HG03095 (cell line): ENCODE measurements around the gene PCDHA1.
"Not testable (repeated sequence)": the region's sequence is repeated elsewhere in the genome, so short reads cannot be mapped to it uniquely, and the experiment has no call there.

Experiments
- ATAC-seq: cut with Tn5 transposase; IDR thresholded peaks from one replicate; pipeline ENCODE4 v1.9.1; 2021; ENCODE audit warnings: moderate library complexity; ENCODE audit not compliant: unreplicated experiment

Gene PCDHA1

DNA sequence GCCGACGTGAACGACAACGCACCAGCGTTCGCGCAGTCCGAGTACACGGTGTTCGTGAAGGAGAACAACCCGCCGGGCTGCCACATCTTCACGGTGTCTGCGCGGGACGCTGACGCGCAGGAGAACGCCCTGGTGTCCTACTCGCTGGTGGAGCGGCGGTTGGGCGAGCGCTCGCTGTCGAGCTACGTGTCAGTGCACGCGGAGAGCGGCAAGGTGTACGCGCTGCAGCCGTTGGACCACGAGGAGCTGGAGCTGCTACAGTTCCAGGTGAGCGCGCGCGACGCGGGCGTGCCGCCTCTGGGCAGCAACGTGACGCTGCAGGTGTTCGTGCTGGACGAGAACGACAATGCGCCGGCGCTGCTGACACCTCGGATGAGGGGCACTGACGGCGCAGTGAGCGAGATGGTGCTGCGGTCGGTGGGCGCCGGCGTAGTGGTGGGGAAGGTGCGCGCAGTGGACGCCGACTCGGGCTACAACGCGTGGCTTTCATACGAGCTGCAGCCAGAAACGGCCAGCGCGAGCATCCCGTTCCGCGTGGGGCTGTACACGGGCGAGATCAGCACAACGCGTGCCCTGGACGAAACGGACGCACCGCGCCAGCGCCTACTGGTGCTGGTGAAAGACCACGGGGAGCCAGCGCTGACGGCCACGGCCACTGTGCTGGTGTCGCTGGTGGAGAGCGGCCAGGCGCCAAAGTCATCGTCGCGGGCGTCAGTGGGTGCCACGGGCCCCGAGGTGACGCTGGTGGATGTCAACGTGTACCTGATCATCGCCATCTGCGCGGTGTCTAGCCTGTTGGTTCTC lies 64.1 kb downstream of the PCDHA1 start:
- not testable (repeated sequence) for ATAC-seq

DNA sequence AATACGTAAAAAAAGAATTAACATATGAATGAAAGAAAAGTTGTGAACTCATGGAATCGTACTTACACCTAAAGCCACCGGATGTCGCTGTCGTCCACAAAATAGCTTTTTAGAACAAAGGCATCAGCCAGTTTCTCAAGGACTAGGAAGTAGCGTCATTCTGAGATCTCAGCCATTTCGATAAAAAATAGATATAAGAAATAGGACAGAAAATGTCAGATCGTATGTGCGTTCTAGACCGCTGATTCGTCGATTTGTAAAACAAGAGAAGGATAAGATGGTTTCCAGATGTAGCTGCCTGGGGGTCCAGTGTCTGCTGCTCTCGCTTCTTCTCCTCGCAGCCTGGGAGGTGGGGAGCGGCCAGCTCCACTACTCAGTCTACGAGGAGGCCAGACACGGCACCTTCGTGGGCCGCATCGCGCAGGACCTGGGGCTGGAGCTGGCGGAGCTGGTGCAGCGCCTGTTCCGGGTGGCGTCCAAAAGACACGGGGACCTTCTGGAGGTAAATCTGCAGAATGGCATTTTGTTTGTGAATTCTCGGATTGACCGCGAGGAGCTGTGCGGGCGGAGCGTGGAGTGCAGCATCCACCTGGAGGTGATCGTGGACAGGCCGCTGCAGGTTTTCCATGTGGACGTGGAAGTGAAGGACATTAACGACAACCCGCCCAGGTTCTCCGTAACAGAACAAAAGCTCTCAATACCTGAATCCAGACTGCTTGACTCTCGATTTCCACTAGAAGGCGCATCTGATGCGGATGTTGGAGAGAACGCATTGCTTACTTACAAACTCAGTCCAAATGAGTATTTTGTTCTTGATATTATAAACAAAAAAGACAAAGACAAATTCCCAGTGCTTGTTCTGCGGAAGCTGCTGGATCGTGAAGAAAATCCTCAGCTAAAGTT lies 70.1 kb downstream of the PCDHA1 start, which contains the start of gene PCDHA10:
TSS of gene PCDHA10 (plus strand) at position 126 of the 903 bp plus-strand sequence. CDS start at position 278, 152 bp downstream.
- no peak for ATAC-seq

DNA sequence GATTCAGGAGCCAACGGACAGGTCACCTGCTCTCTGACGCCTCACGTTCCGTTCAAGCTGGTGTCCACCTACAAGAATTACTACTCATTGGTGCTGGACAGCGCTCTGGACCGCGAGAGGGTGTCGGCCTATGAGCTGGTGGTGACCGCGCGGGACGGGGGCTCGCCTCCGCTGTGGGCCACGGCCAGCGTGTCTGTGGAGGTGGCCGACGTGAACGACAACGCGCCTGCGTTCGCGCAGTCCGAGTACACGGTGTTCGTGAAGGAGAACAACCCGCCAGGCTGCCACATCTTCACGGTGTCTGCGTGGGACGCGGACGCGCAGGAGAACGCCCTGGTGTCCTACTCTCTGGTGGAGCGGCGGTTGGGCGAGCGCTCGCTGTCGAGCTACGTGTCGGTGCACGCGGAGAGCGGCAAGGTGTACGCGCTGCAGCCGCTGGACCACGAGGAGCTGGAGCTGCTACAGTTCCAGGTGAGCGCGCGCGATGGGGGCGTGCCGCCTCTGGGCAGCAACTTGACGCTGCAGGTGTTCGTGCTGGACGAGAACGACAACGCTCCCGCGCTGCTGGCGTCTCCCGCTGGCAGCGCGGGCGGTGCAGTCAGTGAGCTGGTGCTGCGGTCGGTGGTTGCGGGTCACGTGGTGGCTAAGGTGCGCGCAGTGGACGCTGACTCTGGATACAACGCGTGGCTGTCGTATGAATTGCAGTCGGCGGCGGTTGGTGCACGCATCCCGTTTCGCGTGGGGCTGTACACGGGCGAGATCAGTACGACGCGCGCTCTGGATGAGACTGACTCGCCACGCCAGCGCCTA lies 71.4 kb downstream of the PCDHA1 start:
- ATAC-seq, result no peak

DNA sequence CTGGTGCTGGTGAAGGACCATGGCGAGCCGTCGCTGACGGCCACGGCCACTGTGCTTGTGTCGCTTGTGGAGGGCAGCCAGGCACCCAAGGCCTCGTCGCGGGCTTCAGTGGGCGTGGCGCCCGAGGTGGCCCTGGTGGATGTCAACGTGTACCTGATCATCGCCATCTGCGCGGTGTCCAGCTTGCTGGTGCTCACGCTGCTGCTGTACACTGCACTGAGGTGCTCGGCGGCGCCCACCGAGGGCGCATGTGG lies 72.0 kb downstream of the PCDHA1 start:
- ATAC-seq, result no peak

- ATAC-seq, result no peak
Measured at GRCh38 chr5:140862441-140863295, 76.7 kb downstream of the PCDHA1 start.

DNA sequence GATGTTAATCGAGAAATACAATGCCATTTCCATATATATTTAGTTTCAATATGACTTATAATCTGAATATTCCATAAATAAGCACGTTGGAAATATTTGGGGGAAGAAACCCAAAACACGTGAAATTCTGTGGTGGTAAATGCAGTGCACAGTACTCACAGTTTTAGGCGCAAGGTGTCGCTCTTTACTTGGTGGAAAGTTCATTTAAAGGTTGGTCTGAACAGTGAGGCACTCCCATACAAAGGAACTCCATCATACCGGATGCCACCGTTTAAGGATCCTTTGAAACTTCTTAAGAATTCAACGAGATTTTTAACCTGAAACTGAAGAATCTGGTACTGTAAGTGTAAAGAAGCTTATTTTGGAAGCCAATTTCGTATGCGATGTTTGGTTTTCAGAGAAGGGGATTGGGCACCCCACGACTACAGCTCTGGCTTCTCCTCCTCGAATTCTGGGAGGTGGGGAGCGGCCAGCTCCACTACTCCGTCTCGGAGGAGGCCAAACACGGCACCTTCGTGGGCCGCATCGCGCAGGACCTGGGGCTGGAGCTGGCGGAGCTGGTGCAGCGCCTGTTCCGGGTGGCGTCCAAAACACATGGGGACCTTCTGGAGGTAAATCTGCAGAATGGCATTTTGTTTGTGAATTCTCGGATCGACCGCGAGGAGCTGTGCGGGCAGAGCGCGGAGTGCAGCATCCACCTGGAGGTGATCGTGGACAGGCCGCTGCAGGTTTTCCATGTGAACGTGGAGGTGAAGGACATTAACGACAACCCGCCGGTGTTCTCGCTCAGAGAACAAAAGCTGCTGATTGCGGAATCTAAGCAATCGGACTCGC lies 83.0 kb downstream of the PCDHA1 start, which contains the start of gene PCDHA11:
TSS of gene PCDHA11 (plus strand) at position 237 of the 834 bp plus-strand sequence. CDS start at position 384, 147 bp downstream.
- ATAC-seq, result no peak

GRCh38 chr5:140869555-140869886 lies 83.6 kb downstream of the PCDHA1 start:
- no peak for ATAC-seq

DNA sequence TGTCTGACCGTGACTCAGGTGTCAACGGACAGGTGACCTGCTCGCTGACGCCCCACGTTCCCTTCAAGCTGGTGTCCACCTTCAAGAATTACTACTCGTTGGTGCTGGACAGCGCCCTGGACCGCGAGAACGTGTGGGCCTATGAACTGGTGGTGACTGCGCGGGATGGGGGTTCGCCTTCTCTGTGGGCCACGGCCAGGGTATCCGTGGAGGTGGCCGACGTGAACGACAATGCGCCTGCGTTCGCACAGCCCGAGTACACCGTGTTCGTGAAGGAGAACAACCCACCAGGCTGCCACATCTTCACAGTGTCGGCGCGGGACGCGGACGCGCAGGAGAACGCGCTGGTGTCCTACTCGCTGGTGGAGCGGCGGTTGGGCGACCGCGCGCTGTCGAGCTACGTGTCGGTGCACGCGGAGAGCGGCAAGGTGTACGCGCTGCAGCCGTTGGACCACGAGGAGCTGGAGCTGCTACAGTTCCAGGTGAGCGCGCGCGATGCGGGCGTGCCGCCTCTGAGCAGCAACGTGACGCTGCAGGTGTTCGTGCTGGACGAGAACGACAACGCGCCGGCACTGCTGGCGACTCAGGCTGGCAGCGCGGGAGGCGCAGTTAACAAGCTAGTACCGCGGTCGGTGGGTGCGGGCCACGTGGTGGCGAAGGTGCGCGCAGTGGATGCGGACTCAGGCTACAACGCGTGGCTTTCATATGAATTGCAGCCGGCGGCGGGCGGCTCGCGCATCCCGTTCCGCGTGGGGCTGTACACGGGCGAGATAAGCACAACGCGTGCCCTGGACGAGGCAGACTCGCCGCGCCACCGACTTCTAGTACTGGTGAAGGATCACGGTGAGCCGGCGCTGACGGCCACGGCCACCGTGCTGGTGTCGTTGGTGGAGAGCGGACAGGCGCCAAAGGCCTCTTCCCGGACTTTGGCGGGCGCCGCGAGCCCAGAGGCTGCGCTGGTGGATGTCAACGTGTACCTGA lies 84.6 kb downstream of the PCDHA1 start:
- no peak for ATAC-seq

DNA sequence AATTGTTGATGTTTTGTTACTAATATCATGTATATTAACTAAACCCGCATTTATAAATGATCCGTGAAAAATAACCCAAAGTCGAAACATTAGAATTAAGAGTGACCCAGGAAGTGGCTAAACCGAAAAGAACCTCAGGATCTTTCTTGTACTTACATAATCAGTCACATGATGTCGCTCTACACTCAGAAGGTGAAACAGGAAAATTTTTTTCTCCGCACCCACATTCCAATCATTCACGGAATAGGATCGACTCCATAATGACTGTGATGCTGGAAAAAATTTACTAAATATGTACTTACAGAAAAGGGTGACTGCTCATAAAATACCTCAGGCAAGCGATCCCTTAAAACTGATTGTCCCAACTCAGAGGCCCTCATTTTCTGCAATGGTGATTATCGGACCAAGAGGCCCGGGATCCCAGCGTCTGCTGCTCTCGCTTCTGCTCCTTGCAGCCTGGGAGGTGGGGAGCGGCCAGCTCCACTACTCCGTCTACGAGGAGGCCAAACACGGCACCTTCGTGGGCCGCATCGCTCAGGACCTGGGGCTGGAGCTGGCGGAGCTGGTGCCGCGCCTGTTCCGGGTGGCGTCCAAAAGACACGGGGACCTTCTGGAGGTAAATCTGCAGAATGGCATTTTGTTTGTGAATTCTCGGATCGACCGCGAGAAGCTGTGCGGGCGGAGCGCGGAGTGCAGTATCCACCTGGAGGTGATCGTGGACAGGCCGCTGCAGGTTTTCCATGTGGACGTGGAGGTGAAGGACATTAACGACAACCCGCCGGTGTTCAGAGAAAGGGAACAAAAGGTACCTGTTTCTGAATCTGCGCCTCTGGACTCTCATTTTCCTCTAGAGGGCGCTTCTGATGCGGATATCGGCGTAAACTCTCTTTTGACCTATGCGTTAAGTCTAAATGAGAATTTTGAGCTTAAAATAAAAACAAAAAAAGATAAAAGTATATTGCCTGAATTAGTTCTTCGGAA lies 89.4 kb downstream of the PCDHA1 start, which contains the start of gene PCDHA12:
TSS of gene PCDHA12 (plus strand) at position 224 of the 981 bp plus-strand sequence. CDS start at position 389, 165 bp downstream.
- no peak for ATAC-seq

DNA sequence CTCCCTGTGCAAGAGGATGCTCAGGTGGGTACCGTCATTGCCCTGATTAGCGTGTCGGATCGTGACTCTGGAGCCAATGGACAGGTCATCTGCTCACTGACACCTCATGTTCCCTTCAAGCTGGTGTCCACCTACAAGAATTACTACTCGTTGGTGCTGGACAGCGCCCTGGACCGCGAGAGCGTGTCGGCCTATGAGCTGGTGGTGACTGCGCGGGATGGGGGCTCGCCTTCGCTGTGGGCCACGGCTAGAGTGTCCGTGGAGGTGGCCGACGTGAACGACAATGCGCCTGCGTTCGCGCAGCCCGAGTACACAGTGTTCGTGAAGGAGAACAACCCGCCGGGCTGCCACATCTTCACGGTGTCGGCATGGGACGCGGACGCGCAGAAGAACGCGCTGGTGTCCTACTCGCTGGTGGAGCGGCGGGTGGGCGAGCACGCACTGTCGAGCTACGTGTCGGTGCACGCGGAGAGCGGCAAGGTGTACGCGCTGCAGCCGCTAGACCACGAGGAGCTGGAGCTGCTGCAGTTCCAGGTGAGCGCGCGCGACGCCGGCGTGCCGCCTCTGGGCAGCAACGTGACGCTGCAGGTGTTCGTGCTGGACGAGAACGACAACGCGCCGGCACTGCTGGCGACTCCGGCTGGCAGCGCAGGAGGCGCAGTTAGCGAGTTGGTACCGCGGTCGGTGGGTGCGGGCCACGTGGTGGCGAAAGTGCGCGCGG lies 90.8 kb downstream of the PCDHA1 start:
- not testable (repeated sequence) for ATAC-seq

DNA sequence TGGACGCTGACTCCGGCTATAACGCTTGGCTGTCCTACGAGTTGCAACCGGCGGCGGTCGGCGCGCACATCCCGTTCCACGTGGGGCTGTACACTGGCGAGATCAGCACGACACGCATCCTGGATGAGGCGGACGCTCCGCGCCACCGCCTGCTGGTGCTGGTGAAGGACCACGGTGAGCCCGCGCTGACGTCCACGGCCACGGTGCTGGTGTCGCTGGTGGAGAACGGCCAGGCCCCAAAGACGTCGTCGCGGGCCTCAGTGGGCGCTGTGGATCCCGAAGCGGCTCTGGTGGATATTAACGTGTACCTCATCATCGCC lies 91.3 kb downstream of the PCDHA1 start:
- ATAC-seq, result no peak

DNA sequence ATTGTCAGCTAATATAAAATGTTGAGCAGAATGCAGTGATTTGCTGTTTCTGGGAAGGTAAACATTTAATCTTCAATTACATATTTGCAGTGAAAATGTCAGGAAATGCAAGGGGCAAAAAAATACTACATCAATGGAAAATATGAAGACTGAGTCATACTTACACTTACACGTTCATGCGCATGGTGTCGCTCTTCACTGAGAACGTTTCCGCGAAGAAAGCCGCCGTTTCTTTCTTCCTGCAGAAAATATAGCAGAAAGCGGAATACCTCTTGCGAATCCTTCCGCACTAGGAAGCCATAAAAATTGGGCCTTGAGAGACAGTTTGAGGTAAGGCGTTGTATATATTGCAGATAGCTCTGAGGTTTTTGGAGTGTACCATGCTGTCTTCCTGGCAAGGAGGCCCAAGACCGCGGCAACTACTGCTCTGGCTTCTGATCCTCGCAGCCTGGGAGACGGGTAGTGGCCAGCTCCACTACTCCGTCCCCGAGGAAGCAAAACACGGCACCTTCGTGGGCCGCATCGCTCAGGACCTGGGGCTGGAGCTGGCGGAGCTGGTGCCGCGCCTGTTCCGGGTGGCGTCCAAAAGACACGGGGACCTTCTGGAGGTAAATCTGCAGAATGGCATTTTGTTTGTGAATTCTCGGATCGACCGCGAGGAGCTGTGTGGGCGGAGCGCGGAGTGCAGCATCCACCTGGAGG lies 96.1 kb downstream of the PCDHA1 start, which contains the start of gene PCDHA13:
TSS of gene PCDHA13 (plus strand) at position 236 of the 702 bp plus-strand sequence. CDS start at position 381, 145 bp downstream.
- no peak for ATAC-seq

- ATAC-seq, result no peak
Measured at GRCh38 chr5:140882591-140882899, 96.6 kb downstream of the PCDHA1 start.

DNA sequence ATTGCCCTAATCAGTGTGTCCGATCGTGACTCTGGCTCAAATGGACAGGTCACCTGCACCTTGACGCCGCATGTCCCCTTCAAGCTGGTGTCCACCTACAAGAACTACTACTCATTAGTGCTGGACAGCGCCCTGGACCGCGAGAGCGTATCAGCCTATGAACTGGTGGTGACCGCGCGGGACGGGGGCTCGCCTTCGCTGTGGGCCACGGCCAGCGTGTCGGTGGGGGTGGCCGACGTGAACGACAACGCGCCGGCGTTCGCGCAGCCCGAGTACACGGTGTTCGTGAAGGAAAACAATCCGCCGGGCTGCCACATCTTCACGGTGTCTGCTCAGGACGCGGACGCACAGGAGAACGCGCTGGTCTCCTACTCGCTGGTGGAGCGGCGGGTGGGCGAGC lies 97.4 kb downstream of the PCDHA1 start:
- ATAC-seq, result no peak

- no peak for ATAC-seq
Measured at GRCh38 chr5:140883927-140884697, 98.2 kb downstream of the PCDHA1 start.
